HG02763 (cell line): ENCODE measurements around the gene FLRT1.
"Not testable (repeated sequence)": the region's sequence is repeated elsewhere in the genome, so short reads cannot be mapped to it uniquely, and the experiment has no call there.

Experiments
- ATAC-seq: cut with Tn5 transposase; IDR thresholded peaks from one replicate; pipeline ENCODE4 v1.9.1; 2021; ENCODE audit warnings: mild to moderate bottlenecking, moderate library complexity; ENCODE audit not compliant: unreplicated experiment

FLRT1 gene

GRCh38 chr11:64044730-64045393 lies 9.1 kb downstream of the FLRT1 start:
- no peak for ATAC-seq

GRCh38 chr11:64045700-64046099 lies 10.0 kb downstream of the FLRT1 start:
- ATAC-seq, result no peak

- not testable (repeated sequence) for ATAC-seq
Observed at GRCh38 chr11:64047373-64047772, 11.6 kb downstream of the FLRT1 start.

- no peak for ATAC-seq
Observed at GRCh38 chr11:64048042-64048854, 12.5 kb downstream of the FLRT1 start.

- no peak for ATAC-seq
Observed at GRCh38 chr11:64049509-64049908, 13.8 kb downstream of the FLRT1 start.

GRCh38 chr11:64051297-64051696 lies 15.6 kb downstream of the FLRT1 start:
- no peak for ATAC-seq

- ATAC-seq, result no peak
Observed at GRCh38 chr11:64052436-64052835, 16.7 kb downstream of the FLRT1 start.

- ATAC-seq, result no peak
Observed at GRCh38 chr11:64052938-64053622, 17.3 kb downstream of the FLRT1 start.

- no peak for ATAC-seq
Observed at GRCh38 chr11:64053699-64054098, 18.0 kb downstream of the FLRT1 start.

GRCh38 chr11:64055077-64055476 lies 19.3 kb downstream of the FLRT1 start:
- no peak for ATAC-seq

- no peak for ATAC-seq
Observed at GRCh38 chr11:64056213-64056785, 20.6 kb downstream of the FLRT1 start.

- no peak for ATAC-seq
Observed at GRCh38 chr11:64056861-64057260, 21.1 kb downstream of the FLRT1 start.

- ATAC-seq, result no peak
Observed at GRCh38 chr11:64057890-64058289, 22.2 kb downstream of the FLRT1 start.

GRCh38 chr11:64058494-64058893 lies 22.8 kb downstream of the FLRT1 start:
- no peak for ATAC-seq

GRCh38 chr11:64059339-64060140 lies 23.8 kb downstream of the FLRT1 start:
- no peak for ATAC-seq

- no peak for ATAC-seq
Observed at GRCh38 chr11:64060263-64060860, 24.6 kb downstream of the FLRT1 start.

GRCh38 chr11:64060861-64061444 lies 25.2 kb downstream of the FLRT1 start:
- ATAC-seq, result no peak

GRCh38 chr11:64062185-64063039 lies 26.7 kb downstream of the FLRT1 start:
- no peak for ATAC-seq

- ATAC-seq, result no peak
Observed at GRCh38 chr11:64063777-64064176, 28.0 kb downstream of the FLRT1 start.
